Measurements from ENCODE around the gene TNS2.
"Not testable (repeated sequence)": the region's sequence is repeated elsewhere in the genome, so short reads cannot be mapped to it uniquely, and the experiment has no call there.

TNS2 gene

DNA sequence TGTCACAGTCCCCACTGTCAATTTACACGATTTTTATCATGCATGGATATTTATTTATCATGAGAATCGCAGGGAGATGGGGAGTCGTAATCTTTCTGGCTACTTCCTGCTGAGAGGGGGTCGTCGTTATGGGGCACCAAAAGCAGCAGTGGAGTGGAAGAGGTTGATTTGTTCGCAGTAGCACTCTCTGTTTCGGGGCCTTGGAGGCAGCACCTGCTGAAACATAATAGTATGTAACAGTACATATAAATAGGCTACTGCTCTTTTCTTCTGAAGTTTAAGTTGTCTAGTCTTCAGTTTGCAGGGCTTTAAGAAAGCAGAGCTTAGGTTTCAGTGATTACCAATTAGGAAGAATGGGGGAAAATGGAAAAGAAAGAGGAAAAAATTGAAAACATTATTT lies 57.3 kb downstream of the TNS2 start:
- DNase-seq (ENCODE audit: extremely low read depth, low read depth), result no peak
- TF ChIP-seq CTCF (IDR thresholded peaks at IDR 0.05; ENCODE audit: low read depth, low read length), result no peak

GRCh38 chr12:53112431-53112830 lies 62.6 kb downstream of the TNS2 start:
- not testable (repeated sequence) for DNase-seq (ENCODE audit: extremely low read depth, low read depth)

DNA sequence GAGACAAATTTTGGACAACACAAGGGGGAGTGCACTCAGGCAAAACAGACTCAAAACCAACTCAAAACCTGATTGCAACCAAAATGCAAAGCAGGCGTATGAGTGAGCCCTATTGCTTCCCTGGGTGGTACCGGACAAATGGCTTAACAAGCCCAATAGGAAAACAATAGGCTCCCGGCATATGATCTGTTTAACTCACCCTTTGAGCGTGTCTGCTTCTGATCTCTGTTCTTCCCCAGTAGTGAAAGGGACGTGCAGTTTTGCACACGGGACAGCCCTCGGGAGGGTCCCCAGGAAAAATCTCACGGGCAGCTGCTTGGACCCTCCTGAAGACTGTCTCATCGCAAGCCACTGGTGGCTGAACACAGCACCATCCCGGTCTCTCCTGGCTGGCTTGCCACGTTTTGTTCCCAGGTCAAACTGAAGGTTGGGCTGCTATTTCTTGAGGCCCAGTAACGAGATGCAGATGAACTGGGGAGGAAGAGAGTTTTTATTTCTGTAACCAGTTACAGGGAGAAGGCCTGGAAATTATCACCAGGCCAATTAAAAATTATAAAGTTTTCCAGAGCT lies 63.4 kb downstream of the TNS2 start:
- DNase-seq (ENCODE audit: extremely low read depth, low read depth), result no peak
- no peak for TF ChIP-seq CTCF (IDR thresholded peaks at IDR 0.05; ENCODE audit: low read depth, low read length)

- no peak for TF ChIP-seq CTCF (IDR thresholded peaks at IDR 0.05; ENCODE audit: low read depth, low read length)
These were observed 64.1 kb downstream of the TNS2 start for GRCh38 chr12:53113951-53114350.

More at GRCh38 chr12:53113951-53114350, 64.1 kb downstream of the TNS2 start:
- DNase-seq (ENCODE audit: extremely low read depth, low read depth), result no peak
